ENCODE measurements around the gene FDXACB1.
"Not testable (repeated sequence)": the region's sequence is repeated elsewhere in the genome, so short reads cannot be mapped to it uniquely, and the experiment has no call there.

Gene FDXACB1

GRCh38 chr11:111910676-111911562 is 32.0 kb upstream of the FDXACB1 start:
- no peak for DNase-seq (ENCODE audit: extremely low read depth in 1 of 2, low read depth in 1 of 2)

DNA sequence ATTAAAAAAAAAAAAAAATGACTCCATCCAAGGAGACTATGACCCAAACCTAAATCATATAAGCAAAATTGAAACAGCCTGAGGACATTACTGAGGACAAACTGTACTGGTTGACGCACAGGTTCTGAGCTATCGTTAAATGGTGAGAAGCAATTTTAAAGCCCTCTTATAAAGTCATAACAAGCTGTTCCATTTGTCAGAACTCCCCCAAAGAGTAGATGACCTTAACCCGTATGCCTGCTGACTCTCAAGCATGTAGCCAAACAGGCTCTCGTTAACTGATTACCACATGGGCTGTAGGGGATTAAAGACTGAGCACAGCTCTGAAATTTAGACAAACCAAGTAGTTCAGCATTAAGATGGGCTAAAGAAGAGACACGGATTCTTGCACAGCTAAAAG is 30.4 kb upstream of the FDXACB1 start:
- no peak for DNase-seq (ENCODE audit: extremely low read depth in 1 of 2, low read depth in 1 of 2)

DNA sequence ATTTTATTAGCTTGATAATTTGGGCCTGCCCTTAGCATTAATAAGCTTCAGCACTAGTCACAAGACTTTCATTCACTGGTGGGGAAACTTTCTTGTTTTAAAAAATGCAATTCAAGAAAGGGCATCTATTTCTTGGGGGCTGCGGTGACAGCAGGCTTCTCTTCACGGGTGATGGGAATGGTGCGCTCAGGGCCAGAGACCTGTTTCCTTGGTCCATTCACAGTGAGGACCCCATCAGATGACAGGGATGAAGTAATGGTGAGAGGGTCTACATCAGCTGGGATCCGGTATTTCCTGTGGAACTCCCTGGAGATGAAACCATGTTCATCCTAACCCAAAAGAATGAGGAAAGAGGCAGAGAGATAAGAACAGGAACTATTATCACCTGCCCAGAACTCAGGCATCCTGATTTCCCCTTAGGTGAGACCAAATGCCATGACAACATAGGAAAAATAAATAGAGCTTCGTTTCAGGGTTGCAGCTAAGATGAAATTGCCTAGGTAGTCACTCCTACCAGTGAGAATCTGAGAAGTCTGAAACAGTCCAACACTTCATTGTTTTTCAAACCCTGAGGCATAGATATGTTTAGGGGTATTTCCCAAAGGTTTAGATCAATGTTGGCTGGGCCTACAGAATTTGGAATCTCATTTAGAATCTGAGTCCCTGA is 29.8 kb upstream of the FDXACB1 start:
- DNase-seq (ENCODE audit: extremely low read depth in 1 of 2, low read depth in 1 of 2): no peak

GRCh38 chr11:111906680-111907079 is 27.7 kb upstream of the FDXACB1 start:
- DNase-seq (ENCODE audit: extremely low read depth in 1 of 2, low read depth in 1 of 2): no peak

- DNase-seq (ENCODE audit: extremely low read depth in 1 of 2, low read depth in 1 of 2): no peak
Measured at GRCh38 chr11:111905411-111905810, 26.4 kb upstream of the FDXACB1 start.

- no peak for DNase-seq (ENCODE audit: extremely low read depth in 1 of 2, low read depth in 1 of 2)
Measured at GRCh38 chr11:111886844-111887243, 7.9 kb upstream of the FDXACB1 start.

- DNase-seq (ENCODE audit: extremely low read depth in 1 of 2, low read depth in 1 of 2): no peak
Measured at GRCh38 chr11:111886032-111886431, 7.1 kb upstream of the FDXACB1 start.

GRCh38 chr11:111885053-111885452 is 6.1 kb upstream of the FDXACB1 start:
- DNase-seq (ENCODE audit: extremely low read depth in 1 of 2, low read depth in 1 of 2): not testable (repeated sequence)

DNA sequence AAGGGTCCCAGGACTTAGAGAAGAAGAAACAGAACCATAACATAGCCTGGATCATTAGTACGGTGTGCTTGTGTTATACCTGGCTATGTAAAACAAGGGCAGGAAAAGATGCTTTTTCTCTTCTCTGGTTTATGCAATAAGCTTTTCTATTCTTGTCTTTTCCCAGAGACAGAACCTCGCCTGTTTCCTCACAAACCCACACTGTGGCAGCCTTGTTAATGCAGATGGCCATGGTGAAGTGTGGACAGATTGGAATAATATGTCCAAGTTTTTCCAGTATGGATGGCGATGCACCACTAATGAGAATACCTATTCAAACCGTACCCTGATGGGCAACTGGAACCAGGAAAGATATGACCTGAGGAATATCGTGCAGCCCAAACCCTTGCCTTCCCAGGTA is 3.2 kb upstream of the FDXACB1 start:
- no peak for DNase-seq (ENCODE audit: extremely low read depth in 1 of 2, low read depth in 1 of 2)

GRCh38 chr11:111879637-111879960 is 634 bp upstream of the FDXACB1 start:
- DNase-seq (ENCODE audit: extremely low read depth in 1 of 2, low read depth in 1 of 2): no peak

DNA sequence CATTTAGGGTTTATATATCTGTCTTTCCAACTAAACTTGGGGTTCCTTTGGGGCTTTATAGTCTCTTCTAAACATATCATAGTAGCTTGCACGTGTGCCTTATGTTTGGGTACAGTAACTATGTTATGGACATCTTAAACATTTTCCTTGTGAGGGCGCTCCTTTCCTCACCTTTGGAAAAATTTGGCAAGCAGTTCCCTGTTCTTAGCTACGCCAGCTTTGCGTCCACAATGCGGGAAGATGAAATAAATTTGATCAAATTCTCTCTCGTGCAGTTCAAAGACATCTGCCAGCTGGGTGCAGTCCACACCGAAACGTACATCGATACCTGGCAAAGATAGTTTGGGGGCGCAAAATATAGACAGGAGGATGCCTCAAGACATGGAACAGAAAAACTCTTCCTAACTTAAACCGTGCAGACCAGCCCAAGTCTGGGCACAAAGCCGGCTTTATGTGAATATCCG is 548 bp downstream of the FDXACB1 start:
- DNase-seq (ENCODE audit: extremely low read depth in 1 of 2, low read depth in 1 of 2): no peak

DNA sequence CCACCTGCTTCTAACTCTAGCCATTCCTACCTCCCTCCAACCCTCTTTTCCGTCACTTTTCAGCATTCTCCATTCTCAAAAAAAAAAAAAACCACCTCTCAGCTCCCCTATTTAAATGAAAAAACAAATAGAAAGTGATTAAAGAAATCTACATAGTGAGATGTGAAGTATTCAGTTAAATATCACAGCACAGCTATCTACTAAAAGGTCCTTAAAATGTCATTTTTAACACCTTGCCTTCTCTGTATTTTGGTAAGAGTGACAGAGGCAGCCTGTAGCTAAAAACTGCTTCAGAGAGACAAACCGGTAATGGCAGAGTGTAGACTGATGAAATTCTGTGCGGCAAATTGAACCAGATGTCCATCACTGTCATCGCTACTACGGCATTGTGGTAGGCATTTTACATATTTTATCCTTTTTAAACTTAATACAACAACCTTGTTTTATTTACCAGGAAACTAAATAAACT is 7.2 kb downstream of the FDXACB1 start:
- DNase-seq (ENCODE audit: extremely low read depth in 1 of 2, low read depth in 1 of 2): no peak

GRCh38 chr11:111870886-111871692 is 7.9 kb downstream of the FDXACB1 start, which contains the start of gene ALG9:
ALG9 (minus strand) TSS chr11:111871581; CDS start chr11:111871482, 99 bp downstream.
- peak; percentile 81 to 83 for DNase-seq (ENCODE audit: extremely low read depth in 1 of 2, low read depth in 1 of 2)

- no peak for DNase-seq (ENCODE audit: extremely low read depth in 1 of 2, low read depth in 1 of 2)
Measured at GRCh38 chr11:111870522-111870885, 8.5 kb downstream of the FDXACB1 start.

DNA sequence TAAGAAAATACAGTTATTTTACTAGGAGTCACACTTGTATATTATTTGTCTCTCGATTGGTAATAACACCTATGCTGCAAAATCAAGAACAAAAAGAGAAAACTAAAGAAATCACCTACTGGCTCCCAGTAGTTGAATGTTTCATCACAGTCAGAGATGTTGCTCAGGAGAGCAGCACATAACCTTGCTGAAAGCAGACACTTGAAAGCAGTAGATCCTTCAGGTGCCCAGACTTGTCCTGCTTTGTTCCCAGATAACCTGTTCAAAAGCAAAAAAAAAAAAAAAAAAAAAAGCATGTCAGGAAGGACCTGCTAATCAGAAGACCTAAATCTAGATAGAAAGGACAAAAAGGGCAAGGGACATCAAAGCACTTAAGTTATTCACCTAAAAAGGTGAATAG is 8.9 kb downstream of the FDXACB1 start:
- DNase-seq (ENCODE audit: extremely low read depth in 1 of 2, low read depth in 1 of 2): no peak

DNA sequence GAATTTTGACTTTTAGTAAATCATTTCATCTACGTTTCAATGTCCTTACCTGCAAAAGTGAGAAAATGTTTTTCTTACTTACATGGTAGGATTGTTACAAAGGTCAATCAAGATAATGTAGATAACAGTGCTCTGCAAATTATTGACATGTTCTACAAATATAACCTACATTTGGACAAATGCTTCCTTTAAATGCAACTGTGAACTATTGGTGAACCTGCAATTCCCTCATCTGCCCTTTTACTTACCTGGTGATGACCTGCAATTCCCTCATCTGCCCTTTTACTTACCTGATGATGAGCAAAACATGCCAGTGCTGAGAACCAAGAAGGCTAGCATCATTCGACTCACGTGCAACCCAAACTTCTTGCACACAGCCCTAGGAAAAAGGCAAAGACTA is 18.7 kb downstream of the FDXACB1 start:
- DNase-seq (ENCODE audit: extremely low read depth in 1 of 2, low read depth in 1 of 2): no peak

DNA sequence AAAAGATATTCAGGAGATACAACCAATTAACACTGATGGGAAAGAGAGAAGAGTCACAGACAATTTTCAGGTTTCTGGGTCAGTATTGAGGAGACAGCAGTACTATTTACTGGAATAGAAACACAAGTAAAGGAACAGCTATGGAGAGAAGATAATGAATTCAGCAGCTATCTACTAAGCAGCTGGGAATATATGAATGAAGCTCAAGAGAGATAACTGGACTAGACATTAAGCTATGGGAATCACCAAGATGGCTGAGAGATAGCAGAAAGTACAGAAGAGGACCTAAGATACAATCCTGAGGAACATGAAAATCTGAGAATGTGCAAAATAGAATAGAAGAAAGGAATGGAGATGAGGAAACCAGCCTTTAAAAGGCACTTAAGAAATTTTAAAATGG is 23.5 kb downstream of the FDXACB1 start:
- no peak for DNase-seq (ENCODE audit: extremely low read depth in 1 of 2, low read depth in 1 of 2)

GRCh38 chr11:111852103-111852502 is 26.9 kb downstream of the FDXACB1 start:
- no peak for DNase-seq (ENCODE audit: extremely low read depth in 1 of 2, low read depth in 1 of 2)

GRCh38 chr11:111851636-111852035 is 27.3 kb downstream of the FDXACB1 start:
- no peak for DNase-seq (ENCODE audit: extremely low read depth in 1 of 2, low read depth in 1 of 2)

DNA sequence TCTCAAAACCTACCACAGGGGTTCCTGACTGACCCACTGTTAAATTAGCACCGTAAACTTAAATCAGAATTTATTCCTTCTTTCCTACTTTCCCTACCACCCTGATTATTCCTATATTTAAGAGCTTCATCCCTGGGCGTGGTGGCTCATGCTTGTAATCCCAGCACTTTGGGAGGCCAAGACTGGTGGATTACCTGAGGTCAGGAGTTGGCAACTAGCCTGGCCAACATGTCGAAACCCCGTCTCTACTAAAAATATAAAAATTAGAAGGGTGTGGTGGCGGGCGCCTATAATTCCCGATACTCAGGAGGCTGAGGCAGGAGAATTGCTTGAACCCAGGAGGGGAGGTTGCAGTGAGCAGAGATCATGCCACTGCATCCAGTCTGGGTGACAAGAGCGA is 27.9 kb downstream of the FDXACB1 start:
- DNase-seq (ENCODE audit: extremely low read depth in 1 of 2, low read depth in 1 of 2): no peak

DNA sequence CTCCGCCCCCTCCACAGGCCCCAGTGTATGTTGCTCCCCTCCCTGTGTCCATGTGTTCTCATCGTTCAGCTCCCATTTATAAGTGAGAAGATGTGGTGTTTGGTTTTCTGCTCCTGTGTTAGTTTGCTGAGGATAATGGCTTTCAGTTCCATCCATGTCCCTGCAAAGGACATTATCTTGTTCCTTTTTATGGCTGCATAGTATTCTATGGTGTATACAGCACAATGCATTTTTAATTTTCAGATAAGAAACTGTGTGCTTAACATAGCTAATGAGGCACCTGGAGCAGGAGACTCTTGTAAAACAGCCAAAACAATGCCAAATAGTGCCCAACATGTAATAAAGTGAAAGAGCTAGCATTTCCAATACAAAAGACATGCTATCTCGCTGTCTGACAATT is 29.3 kb downstream of the FDXACB1 start:
- DNase-seq (ENCODE audit: extremely low read depth in 1 of 2, low read depth in 1 of 2): no peak
